ENCODE measurements around the gene INPP5B. TPM values are rescaled to one million over a fixed set of nuclear protein-coding genes. Genes with fewer than 3 reads are reported as not detected.

Gene INPP5B
- total and polyA plus RNA-seq, 10 of the 15 experiments (the other 5 are each of a cell fraction or from before 2014, with no cell fraction given) = 10.9 to 54.4 (median 26.9) TPM

- Histone ChIP-seq H3K79me2 (ENCODE audit: control insufficient read depth, insufficient read depth, low read length) (peaks cover 33% of the 10 kb centered on the region), H3K27ac (ENCODE audit: control insufficient read depth, insufficient read depth) (no peak overlapping the region), H3K36me3 (ENCODE audit: control insufficient read depth in 2 of 2, insufficient read depth in 2 of 2, low read length in 1 of 2) (peaks cover 0 to 12% of the 10 kb centered on the region in 2 experiments; a peak in 2 of 4 replicates), H2AFZ (ENCODE audit: control insufficient read depth, low read depth, low read length) (no peak overlapping the region), H3K4me2 (ENCODE audit: control insufficient read depth, insufficient read depth) (no peak overlapping the region), H3K4me1 (ENCODE audit: control insufficient read depth, insufficient read depth, low read length) (peaks cover 9% of the 10 kb centered on the region), H3K27me3 (replicated peaks in 1 of 2; ENCODE audit: control insufficient read depth in 2 of 2, insufficient read depth in 2 of 2, low read length in 1 of 2) (no peaks in the 10 kb centered on the region), H4K20me1 (ENCODE audit: control insufficient read depth, insufficient read depth) (no peaks in the 10 kb centered on the region), H3K4me3 (no peak overlapping the region), H3K9ac (ENCODE audit: control insufficient read depth, insufficient read depth, low read length) (no peak overlapping the region), H3K9me3 (replicated peaks; ENCODE audit: control insufficient read depth, insufficient read depth, low read length) (peaks cover 8% of the 10 kb centered on the region)
- DNase-seq (ENCODE audit: low read depth, low spot score) = no peak
- intact Hi-C loops (cut with micrococcal nuclease; ENCODE audit: unreplicated experiment) (no loop called here), in situ Hi-C loops (cut with MboI) (no loop called here)
- RAD21 ChIA-PET (ENCODE audit: unreplicated experiment) = no interaction called here
- SMC1A ChIA-PET (ENCODE audit: uncharacterized antibody, unreplicated experiment) = interaction anchor here (1.1 to 2.4 kb wide), 3 partner anchors 11 to 25 kb away, joined by 3 to 12 read pairs (median 5); no protein-coding TSS in a partner anchor
- 100% methylated on average over 2 of the region's 2 CpGs for WGBS (ENCODE audit: insufficient coverage, insufficient replicate concordance, low lambda C conversion rate, missing lambda C conversion rate)
- no TSS peak for BruUV-seq (replicated peaks)
- CTCF ChIA-PET = interaction anchor here (1.1 to 1.5 kb wide), 2 partner anchors 10 to 55 kb away, joined by 3 to 6 read pairs; no protein-coding TSS in a partner anchor
- TF ChIP-seq ZBTB33 (IDR thresholded peaks at IDR 0.05) (no peak), POU2F2 (IDR thresholded peaks at IDR 0.05; ENCODE audit: borderline replicate concordance, low read depth, low read length) (no peak), MXI1 (IDR thresholded peaks at IDR 0.05; ENCODE audit: low read depth, low read length) (no peak), ATF7 (IDR thresholded peaks at IDR 0.05; ENCODE audit: low read depth) (no peak), MYB (IDR thresholded peaks at IDR 0.05; ENCODE audit: borderline replicate concordance, low read depth, low read length) (no peak), TAF1 (IDR thresholded peaks at IDR 0.05; ENCODE audit: borderline replicate concordance, low read depth, low read length) (no peak), CBFB (IDR thresholded peaks at IDR 0.05; ENCODE audit: low read depth) (no peak), SKIL (IDR thresholded peaks at IDR 0.05; ENCODE audit: low read depth, poor library complexity, severe bottlenecking) (no peak), NR2F1 (conservative IDR thresholded peaks at IDR 0.05) (no peak), BHLHE40 (IDR thresholded peaks at IDR 0.05; ENCODE audit: borderline replicate concordance in 1 of 2, low read depth in 2 of 2, low read length in 1 of 2) (no peak)
- no peak for ATAC-seq
- no peak for FAIRE-seq
- POLR2A ChIA-PET = interaction anchor here (1.1 kb wide), 1 partner anchor 11 kb away, joined by 4 read pairs; no protein-coding TSS in a partner anchor
These were observed 31.3 kb downstream of the INPP5B start for GRCh38 chr1:37915476-37916093.
